Stimulated activated CD8-positive, alpha-beta memory T cell treated with anti-CD3 and anti-CD28 coated beads, Interleukin-2, amount 100 ng/mL, for 1 hour (primary cell): Measurements from ENCODE around the gene SEPTIN5.
"Not testable (repeated sequence)": the region's sequence is repeated elsewhere in the genome, so short reads cannot be mapped to it uniquely, and the experiment has no call there.

ENCODE experiments used
- DNase-seq, 2 donors: peaks; one replicate each; pipeline ENCODE4 v3.0.0-alpha.2; 2020; ENCODE audit warnings: low read depth in 2 of 2

SEPTIN5 gene

GRCh38 chr22:19680911-19681862 is 33.1 kb upstream of the SEPTIN5 start:
- DNase-seq: no peak

- DNase-seq: no peak
Measured at GRCh38 chr22:19681863-19682245, 32.4 kb upstream of the SEPTIN5 start.

- DNase-seq: no peak
Measured at GRCh38 chr22:19686946-19687345, 27.4 kb upstream of the SEPTIN5 start.

DNA sequence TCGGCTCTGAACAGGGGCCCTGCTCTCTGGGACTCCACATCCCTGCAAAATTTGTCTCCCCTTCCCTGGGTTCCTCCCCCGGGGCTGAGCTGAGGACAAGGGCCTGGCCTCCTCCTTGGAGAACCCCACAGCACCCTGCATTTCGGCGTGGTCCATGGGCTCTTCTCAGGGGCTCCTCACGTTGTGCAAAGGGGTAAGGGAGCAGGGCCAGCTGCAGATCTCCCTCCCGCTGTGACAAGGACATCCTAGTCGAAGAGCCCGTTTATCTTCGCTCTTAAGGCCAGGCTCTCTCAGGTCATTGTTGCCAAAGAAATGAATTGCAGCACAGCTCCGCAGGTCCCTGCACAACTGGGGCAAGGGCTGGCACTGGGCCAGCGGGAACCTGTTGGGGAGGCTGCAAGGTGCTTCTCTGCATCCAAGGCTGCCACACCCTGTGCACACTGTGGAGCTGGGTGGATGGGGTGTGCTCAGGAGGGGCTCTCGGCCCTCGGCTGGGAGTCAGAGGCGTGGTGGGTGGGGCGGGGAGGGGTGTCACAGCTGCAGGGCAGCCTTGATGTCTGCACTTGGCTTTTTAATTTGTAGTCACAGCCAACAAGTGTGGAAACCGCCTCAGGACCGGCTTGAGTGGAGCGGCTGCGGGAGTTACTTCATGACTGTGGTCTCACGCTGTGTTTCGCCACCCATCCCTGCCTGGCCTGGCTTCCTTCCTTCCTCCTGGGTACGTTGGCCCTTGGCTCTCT is 26.6 kb upstream of the SEPTIN5 start:
- DNase-seq: no peak

DNA sequence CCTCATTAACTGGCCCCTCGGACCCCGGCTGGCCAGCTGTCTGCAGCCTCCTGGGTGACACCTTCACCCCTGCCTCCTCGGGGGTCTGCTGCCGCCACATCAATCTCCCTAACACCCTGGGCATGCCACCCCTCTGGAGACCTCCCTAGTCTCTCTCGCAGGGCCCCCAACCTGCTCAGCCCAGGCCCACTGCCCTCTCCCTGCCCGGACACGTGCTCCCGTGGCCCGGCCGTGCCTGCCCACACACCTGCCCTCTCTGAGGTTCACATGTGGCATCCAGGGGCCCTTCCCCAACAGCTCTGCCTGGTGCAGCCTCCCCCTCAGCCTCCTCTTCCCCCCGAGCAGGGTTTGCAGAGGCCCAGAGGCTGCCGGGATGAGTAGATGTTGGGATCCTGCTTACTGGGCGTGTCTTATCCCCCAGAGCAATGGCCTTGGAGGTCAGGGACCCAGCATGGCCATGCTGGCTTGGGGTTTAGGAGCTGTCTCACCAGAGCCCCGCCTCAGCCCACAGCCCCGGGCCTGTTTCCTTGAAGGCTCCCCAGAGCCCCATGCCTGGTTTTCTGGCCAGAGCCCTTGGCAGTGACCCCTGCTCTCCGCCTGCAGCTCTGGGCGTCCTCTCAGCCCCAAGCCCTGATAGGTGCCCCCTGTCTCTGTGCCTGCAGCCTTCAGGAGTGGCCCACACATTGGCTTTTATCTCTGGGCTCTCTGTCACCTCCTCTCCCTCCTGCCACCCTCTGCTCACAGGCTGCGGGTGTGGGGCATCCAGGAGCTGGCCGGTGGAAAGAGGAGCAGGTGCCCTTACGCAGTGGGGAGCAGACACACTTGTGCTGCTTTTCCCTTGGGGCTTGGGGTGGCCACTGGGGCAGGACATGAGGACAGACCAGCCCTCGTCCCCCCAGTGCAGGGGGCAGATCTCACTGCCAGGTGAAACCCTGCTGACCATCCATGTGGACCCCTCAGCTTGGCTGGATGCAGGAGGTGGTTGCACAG is 25.7 kb upstream of the SEPTIN5 start:
- DNase-seq: no peak

DNA sequence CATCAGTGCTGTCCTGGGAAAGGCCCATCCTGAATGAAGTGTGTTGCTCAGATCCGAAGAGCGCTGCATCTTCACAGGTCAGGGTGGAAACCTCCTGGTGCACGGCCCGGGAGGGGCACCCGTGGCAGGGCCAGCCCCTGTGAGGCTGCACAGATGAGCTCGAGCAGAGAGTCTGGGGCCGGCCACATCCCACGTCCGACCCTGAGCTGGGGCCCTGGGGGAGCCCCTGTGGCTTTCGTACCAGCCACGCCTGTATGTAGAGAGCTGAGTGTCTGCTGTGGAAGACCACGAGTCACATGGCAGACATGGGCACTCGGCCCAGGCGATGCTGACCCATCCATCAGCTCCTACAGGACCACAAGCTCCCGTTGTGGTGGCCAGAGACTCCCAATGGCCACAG is 24.9 kb upstream of the SEPTIN5 start:
- no peak for DNase-seq

DNA sequence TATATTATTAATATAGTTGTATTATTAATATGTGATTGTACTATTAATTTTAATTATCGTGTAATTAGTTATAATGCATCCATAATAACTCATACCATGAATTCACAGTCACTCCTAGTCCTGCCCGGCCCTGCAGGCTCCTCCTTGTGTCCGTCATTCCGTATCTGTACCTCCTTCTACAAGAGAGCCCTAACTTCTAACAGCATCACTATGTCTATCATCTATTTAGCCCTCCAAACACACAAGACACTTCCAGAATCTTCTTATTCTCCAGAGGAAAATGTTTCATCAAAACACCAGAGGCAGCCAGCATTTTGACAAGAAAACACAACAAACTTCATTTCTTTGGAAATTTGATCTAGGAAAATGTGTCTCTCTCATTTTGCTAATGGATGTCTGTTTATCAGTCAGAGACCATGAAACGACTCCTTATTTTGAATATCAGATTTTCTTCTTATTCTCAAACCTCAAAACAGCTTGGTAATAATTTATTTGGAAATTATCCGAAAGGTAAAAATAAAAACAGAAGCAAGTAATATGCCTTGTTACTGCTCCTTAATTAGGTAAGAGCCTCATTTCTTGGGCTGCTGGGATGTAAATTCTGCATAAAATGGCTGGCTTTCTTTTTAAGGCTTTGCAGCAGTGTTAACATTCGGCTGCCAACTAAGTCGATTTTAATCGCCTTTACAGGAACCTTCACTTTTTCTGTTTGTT is 23.1 kb upstream of the SEPTIN5 start:
- no peak for DNase-seq

DNA sequence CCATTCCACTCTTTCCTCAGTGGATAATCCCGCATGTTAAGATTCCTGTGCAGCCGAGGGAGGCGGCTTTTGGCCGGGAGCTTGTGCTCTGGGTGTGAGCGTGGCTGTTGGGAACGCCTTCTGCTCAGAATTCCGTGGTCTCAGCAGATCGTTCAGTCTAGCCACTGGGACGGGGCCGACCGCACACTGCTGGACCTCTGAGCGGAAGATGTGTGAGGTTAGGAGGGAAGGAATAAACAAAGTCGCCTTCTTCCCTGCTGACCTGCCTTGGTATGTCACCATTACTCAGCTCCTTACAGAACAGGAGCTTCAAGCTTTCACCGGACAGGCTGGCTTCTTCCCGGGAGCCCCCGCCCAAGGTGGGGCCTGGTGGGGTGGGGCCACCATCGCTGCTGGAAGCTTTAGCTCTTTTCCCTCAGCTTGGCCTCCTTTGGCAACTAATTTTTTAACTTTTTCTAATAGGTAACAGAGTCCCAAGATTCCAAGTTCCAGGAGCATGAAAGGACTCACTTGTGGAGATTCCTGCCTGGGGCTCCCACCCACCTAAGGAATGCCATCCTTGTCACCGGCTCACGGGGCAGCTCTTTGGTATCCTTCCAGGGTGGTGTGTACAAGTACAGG is 22.5 kb upstream of the SEPTIN5 start:
- DNase-seq: no peak

DNA sequence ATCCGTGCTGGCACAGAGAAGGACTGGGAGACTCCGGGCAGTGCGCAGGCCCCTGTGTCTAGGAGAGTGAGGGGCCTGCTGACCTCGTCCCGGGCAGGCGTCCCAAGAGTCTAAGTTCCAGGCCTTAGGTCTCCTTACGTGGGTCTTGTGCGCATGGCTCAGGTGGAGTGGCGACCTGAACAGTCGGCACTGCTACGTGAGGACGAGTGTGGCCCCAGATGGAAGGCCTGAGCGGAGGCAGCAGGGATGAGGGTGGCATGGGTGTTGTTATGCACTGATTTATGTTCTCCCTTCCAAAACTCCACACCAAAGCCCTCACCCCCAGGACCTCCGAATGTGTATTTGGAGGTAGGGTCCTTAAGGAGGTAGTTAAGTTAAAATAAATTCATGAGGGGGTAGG is 20.7 kb upstream of the SEPTIN5 start:
- no peak for DNase-seq

GRCh38 chr22:19693981-19694670 is 20.2 kb upstream of the SEPTIN5 start:
- DNase-seq: no peak

GRCh38 chr22:19694696-19695095 is 19.6 kb upstream of the SEPTIN5 start:
- no peak for DNase-seq

- DNase-seq: no peak
Measured at GRCh38 chr22:19696504-19697276, 17.6 kb upstream of the SEPTIN5 start.

- DNase-seq: not testable (repeated sequence)
Measured at GRCh38 chr22:19697871-19698270, 16.4 kb upstream of the SEPTIN5 start.

GRCh38 chr22:19700790-19701419 is 13.4 kb upstream of the SEPTIN5 start:
- DNase-seq: no peak

GRCh38 chr22:19701420-19702145 is 12.7 kb upstream of the SEPTIN5 start:
- DNase-seq: no peak

DNA sequence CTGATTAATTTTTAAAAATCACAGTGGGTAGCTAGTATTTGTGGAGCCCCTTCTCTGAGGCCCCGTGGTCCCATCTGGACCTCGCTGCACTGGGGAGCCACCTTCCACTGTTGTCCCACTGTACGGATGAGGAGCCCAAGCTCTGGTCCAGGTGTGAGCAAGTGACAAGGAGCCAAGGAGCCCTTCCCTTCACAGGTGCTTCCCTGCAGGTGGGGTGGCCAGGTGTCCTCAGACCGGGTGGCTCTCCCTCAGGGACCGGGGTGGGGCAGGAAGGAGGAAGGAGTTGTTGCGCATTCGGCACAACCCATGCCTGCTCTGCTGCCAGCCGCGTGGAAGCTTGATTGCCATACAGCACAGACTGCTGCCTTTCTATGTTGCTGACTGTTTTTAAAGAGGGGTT is 10.4 kb upstream of the SEPTIN5 start:
- DNase-seq: no peak

- DNase-seq: no peak
Measured at GRCh38 chr22:19704355-19705015, 9.8 kb upstream of the SEPTIN5 start.
